ENCODE measurements around the gene IGFBP3.

Gene IGFBP3

DNA sequence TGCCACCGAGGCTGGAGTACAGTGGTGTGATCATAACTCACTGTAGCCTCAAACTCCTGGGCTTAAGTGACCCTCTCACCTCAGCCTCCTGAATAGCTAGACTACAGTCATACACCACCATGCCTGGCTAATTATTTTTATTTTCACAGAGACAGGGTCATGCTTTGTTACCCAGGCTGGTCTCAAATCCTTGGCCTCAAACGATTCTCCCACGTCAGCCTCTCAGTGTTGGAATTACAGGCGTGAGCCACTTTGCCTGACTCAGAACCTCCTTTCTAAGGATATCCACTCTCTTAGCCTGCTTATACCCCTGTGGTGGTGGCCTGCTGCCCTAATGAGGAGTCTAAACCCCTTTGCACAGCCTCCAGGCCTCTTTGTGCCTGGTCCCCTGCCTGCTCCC, 36.9 kb downstream of the IGFBP3 start:
- no peak overlapping the region for H3K9ac ChIP-seq
- no peak overlapping the region for H3K4me2 ChIP-seq (ENCODE audit: low read length)
- TF ChIP-seq CTCF (IDR thresholded peaks at IDR 0.05), result no peak
- no peak overlapping the region for H3K4me3 ChIP-seq (ENCODE audit: low read depth, low read length)
- no peaks in the 10 kb centered on the region for H3K36me3 ChIP-seq (ENCODE audit: control insufficient read depth, insufficient read depth, low read length)
- H3K27me3 ChIP-seq (ENCODE audit: control insufficient read depth, insufficient read depth, low read length), result no peaks in the 10 kb centered on the region
- H3K4me1 ChIP-seq, result no peaks in the 10 kb centered on the region
- H3K9me3 ChIP-seq (ENCODE audit: control insufficient read depth, low read length), result no peaks in the 10 kb centered on the region
- no peak overlapping the region for H3K27ac ChIP-seq
- no peaks in the 10 kb centered on the region for H3K79me2 ChIP-seq
- no peak overlapping the region for H2AFZ ChIP-seq

GRCh38 chr7:45882465-45882810, 38.6 kb downstream of the IGFBP3 start:
- Histone ChIP-seq H3K36me3 (ENCODE audit: control insufficient read depth, insufficient read depth, low read length) (no peaks in the 10 kb centered on the region), H3K79me2 (no peaks in the 10 kb centered on the region), H3K27me3 (ENCODE audit: control insufficient read depth, insufficient read depth, low read length) (no peaks in the 10 kb centered on the region), H3K9me3 (ENCODE audit: control insufficient read depth, low read length) (no peaks in the 10 kb centered on the region), H2AFZ (no peak overlapping the region), H3K27ac (no peak overlapping the region), H3K4me3 (ENCODE audit: low read depth, low read length) (no peak overlapping the region), H3K4me1 (no peaks in the 10 kb centered on the region), H3K9ac (no peak overlapping the region), H3K4me2 (ENCODE audit: low read length) (no peak overlapping the region)
- no peak for TF ChIP-seq CTCF (IDR thresholded peaks at IDR 0.05)

- no peak overlapping the region for H3K27ac ChIP-seq
Measured at GRCh38 chr7:45881759-45882464, 39.2 kb downstream of the IGFBP3 start.

DNA sequence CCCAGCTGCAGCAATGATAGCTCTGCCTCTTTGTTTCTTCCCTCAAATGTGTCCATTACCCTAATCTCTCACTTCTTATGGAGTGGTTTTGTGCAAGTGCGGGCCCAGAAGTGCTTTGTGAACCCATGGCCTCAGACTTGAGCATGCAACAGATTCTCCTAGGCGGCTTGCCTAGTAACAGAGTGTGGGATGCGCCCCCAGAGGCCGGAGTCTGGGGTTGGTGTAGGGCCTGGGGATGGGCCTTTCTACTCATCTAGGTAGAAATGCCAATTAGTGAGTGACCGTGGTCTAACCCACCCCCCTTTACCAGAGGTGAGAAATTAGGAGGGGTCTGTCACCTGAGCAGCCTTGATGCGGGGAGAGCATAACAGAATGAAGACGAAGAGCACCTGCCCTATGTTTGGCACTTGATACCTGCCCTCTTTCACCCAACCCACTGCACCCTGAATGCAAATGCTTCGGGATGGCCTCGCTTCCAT, 39.8 kb downstream of the IGFBP3 start:
- H3K4me3 ChIP-seq (ENCODE audit: low read depth, low read length), result no peak overlapping the region
- no peaks in the 10 kb centered on the region for H3K9me3 ChIP-seq (ENCODE audit: control insufficient read depth, low read length)
- no peaks in the 10 kb centered on the region for H3K4me1 ChIP-seq
- H3K9ac ChIP-seq, result no peak overlapping the region
- no peak overlapping the region for H2AFZ ChIP-seq
- no peaks in the 10 kb centered on the region for H3K27me3 ChIP-seq (ENCODE audit: control insufficient read depth, insufficient read depth, low read length)
- TF ChIP-seq CTCF (IDR thresholded peaks at IDR 0.05), result no peak
- H3K27ac ChIP-seq, result no peak overlapping the region
- H3K36me3 ChIP-seq (ENCODE audit: control insufficient read depth, insufficient read depth, low read length), result no peaks in the 10 kb centered on the region
- no peak overlapping the region for H3K4me2 ChIP-seq (ENCODE audit: low read length)
- H3K79me2 ChIP-seq, result no peaks in the 10 kb centered on the region

More at GRCh38 chr7:45881759-45882464, 39.2 kb downstream of the IGFBP3 start:
- H2AFZ ChIP-seq, result no peak overlapping the region
- no peaks in the 10 kb centered on the region for H3K27me3 ChIP-seq (ENCODE audit: control insufficient read depth, insufficient read depth, low read length)
- H3K9ac ChIP-seq, result no peak overlapping the region
- H3K4me2 ChIP-seq (ENCODE audit: low read length), result no peak overlapping the region
- no peaks in the 10 kb centered on the region for H3K9me3 ChIP-seq (ENCODE audit: control insufficient read depth, low read length)
- no peak overlapping the region for H3K4me3 ChIP-seq (ENCODE audit: low read depth, low read length)
- no peak for TF ChIP-seq CTCF (IDR thresholded peaks at IDR 0.05)
- no peaks in the 10 kb centered on the region for H3K4me1 ChIP-seq
- no peaks in the 10 kb centered on the region for H3K79me2 ChIP-seq
- no peaks in the 10 kb centered on the region for H3K36me3 ChIP-seq (ENCODE audit: control insufficient read depth, insufficient read depth, low read length)

GRCh38 chr7:45880433-45880860, 40.6 kb downstream of the IGFBP3 start:
- Histone ChIP-seq H3K4me2 (ENCODE audit: low read length) (no peak overlapping the region), H3K4me1 (no peaks in the 10 kb centered on the region), H2AFZ (no peak overlapping the region), H3K36me3 (ENCODE audit: control insufficient read depth, insufficient read depth, low read length) (no peaks in the 10 kb centered on the region), H3K4me3 (ENCODE audit: low read depth, low read length) (no peak overlapping the region), H3K9ac (no peak overlapping the region), H3K79me2 (no peaks in the 10 kb centered on the region), H3K9me3 (ENCODE audit: control insufficient read depth, low read length) (no peaks in the 10 kb centered on the region), H3K27ac (no peak overlapping the region), H3K27me3 (ENCODE audit: control insufficient read depth, insufficient read depth, low read length) (no peaks in the 10 kb centered on the region)
- TF ChIP-seq CTCF (IDR thresholded peaks at IDR 0.05), result no peak
